ENCODE results near the gene TOM1L1.

TOM1L1 gene

DNA sequence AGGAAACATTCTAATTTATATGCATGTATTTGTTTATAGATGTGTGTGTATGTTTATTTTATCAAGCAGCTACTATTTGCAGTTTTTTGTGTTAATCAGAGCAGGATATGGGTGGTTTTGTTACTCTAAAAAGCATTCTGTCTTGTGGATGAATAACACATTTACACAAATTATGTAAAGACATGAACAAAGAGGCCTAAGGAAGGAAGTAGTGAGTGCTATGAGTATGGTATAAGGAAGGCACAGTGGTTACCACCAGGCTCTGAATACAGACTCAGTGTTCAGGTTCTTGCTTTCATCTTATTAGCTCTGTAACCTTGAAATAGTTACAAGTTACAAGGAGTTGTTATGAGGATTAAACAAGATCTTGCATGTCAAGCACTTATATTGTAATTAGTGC lies 101.8 kb downstream of the TOM1L1 start:
- DNase-seq, result no peak

DNA sequence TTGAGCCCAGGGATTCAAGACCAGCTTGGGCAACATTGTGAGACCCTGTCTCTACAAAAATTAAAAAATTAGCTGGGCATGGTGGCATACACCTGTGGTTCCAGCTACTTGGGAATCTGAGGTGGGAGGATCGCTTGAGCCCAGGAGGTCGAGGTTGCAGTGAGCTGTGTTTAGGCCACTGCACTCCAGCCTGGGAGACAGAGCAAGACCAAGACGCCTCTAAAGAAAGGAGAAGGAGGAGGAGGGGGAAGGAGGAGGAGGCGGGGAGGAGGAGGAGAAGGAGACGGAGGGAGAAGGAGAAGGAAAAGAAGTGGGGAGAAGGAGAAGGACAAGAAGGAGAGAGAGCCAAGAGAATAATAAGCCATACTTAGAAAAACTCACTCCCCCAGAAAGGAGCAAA lies 103.8 kb downstream of the TOM1L1 start:
- no peak for DNase-seq

DNA sequence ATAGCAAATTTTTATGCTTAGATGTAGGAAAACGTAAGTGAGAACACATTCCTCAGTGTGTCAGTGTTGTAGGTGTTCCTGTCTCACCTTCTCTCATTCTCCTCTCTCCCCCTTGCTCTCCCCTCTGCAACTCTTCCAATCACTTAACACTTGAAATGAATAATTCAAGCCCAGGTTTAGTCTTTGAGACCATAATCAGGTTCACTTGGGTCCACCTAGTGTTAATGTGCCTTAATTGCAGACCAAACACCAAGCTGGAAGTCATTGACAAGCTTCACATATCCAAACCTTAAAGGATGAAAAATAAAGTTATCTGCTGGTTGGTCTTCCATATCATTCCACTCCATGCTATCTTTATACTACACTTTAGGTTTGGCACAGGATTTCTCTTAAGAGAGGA lies 104.9 kb downstream of the TOM1L1 start:
- DNase-seq, result peak; percentile 39
